HG02870 (cell line): ENCODE measurements around the gene PRKAR1B.

ENCODE experiments used
- ATAC-seq: cut with Tn5 transposase; IDR thresholded peaks from one replicate; pipeline ENCODE4 v1.9.1; 2021; ENCODE audit warnings: mild to moderate bottlenecking, moderate library complexity; ENCODE audit not compliant: unreplicated experiment

The PRKAR1B gene

DNA sequence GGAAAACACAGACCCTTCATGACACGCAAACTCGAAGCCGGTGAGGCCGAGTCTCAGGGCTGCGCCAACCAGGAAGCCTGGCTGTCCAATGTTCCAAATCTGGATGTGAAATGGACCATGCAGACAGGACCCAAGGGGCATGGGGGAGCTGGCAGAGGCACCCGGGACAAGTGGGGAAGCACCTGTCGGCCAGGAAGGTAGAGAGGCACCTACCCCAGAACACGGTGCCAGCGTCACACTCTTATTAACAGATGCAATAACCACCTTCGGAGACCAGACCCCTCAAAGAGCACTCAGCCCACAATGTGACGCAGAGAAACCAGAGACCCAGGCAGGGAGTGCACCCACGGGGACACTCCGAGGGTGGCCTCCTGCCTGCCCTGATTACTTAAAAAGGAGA lies 119.1 kb downstream of the PRKAR1B start:
- no peak for ATAC-seq

DNA sequence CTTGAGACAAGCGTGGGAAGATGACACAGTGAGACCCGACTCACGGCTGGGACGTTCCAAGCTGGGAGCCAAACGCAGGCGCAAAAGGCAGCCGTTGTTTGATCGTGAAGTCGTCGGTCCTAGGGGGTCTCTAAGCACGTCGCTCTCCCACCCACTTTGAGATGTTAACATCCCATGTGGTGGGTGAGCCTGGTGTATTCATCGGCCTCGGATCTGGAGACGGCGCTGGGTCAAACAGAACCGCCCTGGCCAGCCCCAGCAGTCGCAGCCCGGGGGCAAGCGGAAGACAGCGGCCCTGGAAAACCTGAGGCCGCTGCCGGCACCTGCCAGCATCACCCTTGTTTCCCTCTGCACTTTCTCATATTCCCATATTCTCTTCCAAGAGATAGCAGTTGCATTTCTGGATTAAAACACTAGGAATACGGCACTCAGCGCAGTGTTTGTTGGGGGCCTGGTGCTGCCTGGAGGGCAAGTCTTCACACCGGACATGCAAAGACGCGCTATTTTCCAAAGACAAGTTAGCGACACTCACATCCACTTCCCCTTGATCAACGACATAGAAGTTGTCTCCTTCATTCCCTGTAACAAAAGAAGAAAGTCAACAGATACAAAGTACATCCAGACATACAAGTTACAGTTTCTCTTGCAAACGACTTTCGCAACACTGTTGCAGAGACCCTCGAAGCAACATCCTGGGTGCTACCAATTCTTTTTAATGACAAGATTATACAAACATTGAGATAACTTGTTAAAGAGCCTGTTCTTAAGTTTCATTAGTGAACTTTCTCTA lies 121.2 kb downstream of the PRKAR1B start:
- ATAC-seq: no peak

DNA sequence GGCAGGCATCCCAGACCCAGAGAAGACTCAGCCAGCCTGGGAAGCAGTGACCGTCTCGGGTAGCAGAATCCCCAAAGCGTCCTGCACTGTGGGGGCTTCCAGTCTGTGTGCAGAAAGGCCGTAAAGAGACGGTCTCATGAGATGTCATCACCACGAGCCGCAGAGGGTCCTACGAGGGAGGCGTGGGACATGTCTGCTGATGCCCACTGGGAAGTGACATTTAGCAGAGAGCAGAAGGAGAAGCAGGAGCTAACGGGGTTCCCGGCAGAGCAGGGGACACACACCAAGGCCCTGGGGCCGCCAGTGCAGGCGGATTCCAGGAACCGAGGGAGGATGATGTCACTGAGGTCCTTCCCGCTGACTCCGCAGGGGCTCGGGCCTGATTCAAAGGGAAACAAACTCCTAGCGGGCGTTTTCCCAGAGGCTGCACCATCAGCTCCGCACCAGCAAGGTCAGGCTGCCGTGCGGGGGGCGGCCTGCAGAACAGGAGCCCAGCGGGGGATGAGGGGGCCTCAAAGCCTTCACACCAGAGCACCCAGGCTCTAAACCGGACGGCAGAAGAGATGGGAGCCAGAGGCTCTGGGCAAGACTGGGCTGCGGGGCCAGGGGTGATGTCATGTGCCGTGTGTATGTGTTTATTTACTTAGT lies 122.1 kb downstream of the PRKAR1B start:
- ATAC-seq: no peak

DNA sequence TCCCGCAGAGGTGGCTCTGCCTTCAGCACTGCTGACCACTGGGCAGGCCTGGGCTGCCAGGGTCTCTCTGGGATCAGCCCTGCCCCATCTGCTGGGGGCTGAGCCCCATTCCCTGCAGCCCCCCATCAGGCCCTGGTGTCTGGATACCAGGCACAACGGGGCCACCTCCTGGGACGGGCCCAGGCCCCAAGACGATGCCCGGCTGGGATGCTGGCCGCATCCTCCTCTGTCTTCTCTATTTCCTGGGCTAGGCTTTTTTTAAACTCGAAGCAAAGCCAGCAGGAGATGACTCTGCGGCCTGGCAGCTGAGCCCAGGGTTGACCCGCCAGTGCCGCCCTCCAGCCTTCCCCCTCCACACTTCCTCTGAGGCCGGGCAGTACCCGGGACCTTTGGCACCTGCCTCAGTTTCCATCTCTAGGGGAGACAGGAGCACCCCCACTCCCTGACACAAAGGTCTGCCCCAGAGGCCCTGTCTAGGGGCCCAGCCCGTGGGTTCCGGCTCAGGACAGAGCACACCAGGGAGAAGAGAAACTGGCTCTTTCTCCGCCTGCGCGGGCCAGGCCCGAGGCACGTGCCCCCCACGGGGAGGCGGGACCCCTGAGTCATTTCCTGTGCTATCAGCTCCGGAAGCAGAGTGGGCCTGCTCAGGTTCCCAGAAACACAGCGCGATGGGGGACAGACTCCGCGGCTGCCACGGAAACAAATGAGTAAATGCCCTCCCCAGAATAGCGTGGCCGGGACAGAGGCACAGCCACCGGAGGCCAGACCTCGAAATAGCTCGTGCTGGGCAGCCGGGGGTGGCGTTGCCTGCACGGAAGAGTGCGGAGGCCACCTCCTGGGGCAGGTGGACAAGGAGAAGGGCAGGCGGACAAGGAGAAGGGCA lies 122.8 kb downstream of the PRKAR1B start:
- peak; percentile 63 for ATAC-seq

DNA sequence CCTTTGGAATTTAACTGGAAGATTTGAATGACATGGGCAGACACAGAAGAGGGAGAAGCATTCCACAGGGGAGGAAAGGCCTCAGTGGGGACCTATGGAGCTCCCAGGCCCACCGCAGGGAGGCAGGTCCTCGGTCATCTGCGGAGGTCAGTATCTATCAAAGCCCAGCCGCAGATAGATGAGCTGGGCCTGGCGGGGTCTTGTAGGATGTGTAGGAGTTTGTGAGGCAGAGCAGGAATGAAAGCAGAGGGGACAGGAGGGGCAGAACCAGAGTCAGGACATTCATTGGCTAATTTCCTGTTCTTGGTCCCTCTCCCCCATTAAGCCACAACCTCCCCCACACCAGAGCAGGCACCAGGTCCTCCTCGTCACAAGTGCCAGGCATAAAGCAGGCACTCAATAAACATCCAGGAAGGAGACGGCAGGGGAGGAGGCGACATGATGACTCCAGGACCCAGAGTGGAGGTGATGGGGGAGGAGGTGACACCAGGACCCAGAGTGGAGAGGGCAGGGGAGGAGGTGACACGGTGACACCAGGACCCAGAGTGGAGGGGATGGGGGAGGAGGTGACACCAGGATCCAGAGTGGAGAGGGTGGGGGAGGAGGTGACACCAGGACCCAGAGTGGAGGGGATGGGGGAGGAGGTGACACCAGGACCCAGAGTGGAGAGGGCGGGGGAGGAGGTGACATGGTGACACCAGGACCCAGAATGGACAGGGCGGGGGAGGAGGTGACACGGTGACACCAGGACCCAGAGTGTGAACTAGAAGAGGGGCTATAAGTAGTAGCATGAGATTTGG lies 123.7 kb downstream of the PRKAR1B start:
- no peak for ATAC-seq

DNA sequence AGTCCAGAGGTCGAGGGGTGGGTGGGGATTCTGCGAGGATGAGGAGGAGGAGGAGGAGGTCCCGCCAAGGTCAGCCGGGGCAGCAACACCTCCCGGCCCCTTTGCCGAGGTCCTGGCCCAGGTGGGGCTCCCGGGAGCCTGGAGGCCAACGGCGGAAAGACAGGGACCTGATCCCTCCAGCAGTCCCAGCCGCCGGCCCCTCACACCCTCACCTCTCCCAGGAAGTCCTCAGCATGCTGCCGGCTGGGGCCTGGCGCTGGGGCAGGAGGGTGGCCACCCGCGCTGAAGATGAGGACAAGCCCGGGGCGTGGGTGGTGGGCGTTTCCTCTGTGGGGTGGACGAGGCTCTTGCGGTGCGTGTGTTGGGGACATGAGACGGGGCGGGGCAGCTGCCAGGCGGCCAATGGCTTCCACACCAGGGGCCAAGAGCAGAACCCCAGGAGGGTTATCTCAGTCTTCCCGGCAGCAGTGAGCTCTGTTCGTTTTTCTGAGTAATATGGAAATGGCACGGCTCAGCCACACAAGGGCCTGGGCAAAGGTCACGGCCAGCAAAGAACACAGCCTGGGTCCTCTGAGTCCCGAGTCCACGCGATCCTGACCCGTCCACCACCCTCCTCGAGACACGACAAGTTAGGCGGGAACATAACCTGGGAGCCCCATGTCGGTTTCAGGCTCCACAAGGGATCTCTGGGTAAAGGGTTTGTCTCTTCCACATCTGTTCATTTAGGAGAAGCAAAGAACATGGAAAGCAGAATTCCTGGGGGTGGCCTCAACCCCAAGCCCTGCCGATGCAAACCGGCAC lies 124.5 kb downstream of the PRKAR1B start:
- no peak for ATAC-seq

DNA sequence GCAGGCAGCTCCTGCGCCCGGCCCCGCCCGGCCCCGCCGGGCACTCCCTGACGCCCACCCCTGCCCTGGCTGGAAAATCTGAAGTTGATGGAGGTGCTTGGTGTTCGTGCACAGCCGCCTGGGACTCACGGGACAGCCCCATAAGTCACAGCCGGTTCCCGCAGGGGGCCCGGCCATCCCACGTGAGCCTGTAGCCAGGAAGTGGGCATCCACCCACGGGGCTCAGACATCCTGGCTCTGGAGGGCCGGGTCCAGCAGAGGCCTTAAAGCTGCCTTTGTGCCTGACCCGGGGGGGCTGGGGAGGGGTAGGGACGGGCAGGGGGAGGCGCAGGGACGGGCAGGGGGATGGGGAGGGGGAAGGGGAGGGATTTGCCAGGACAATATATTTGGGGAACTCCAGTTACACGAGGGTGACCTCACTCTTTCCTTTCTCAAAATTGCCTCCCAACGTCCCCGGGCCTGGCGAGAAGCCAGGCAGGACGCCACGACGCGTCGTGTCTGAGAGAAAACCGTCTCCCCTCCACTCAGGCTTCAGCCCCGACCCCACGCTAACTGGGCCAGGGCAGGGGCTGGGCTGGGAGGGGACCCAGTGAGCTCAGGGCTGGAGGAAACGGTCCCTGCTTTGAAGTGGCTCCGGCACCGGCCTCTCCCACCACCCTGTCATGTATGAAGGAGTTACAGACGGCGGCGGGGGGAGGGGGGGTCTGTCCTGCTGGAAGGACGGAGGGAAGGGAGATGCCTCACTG lies 125.3 kb downstream of the PRKAR1B start:
- ATAC-seq: peak; percentile 48

DNA sequence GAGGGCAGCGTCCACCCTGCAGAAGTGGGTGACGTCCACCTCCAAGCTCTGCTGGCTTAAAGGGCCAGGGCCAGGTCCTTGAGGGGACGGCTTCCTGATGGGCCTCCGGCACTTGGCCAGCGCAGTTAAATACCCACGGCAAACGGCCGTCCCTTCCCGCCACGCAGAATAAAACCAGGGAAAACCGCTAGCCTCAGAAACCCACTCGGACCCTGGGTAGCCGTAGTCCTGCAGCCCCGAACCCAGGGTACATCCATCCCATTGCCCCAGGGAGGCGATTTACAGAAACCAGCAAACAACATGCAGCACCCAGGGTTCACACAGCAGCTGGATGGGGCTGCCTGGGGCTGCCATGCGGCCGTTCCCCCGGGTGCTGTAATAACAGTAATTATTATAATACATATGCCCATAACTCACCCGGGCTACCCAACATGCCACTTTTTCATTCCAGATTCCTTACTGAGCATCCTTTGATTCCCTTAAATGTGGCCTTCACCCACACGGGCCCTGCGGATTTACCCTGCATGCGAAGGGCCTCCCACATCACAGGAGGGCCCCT lies 126.0 kb downstream of the PRKAR1B start:
- ATAC-seq: peak; percentile 2

DNA sequence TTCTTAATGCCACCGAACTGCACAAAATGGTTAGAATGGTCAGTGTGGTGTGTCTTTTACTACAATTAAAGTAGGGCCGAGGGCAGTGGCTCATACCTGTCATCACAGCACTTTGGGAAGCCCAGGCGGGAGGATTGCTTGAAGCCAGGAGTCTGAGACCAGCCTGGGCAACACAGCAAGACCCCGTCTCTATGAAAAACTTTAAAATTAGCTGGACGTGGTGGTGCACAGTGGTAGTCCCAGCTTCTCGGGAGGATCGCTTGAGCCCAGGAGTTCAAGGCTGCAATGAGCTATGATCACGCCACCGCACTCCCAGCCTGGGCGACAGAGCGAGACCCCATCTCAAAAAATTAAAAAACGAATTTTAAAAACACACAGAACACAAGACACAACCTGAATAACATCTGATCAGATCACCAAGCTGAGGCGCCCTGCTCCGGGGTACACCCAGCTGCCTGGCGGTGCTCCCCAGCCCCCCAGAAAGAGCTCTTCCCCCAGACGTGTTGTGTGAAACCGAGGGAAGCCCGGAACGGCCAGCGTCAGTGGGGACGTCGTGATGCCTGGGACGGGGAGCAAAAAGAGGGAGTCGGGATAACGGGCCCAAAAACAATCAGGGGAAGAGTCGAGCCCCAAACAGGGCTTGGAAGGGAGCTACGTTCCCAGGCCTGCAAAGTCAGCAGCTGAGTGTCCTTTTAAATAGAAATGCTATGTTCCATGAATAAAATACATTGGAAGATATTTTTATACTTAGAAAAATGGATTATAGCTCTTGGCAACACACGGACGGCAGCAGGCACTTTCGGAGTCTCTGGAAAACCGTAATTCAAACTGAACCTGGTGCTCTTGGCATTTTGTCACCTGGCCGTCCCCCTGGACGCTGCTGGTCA lies 126.7 kb downstream of the PRKAR1B start:
- ATAC-seq: no peak

DNA sequence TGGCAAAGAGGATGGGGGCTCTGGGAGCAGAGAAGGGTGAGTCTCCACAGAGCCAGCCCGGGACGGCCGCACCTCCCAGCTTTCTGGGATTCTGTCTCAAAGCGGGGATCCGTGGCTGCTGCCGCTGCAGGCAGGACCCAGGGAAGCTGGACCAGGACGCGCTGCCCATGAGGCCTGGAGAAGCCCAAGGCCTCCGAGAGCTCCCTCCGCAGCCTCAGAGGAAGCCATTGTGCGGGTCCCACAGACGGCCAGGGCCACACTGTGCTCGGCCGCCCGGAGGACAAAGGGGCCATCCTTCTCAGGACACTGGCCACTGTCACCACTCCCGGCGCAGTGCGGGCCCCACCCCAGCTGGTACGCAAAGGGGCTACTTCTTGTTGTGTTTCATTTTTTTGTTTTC lies 128.2 kb downstream of the PRKAR1B start:
- no peak for ATAC-seq

DNA sequence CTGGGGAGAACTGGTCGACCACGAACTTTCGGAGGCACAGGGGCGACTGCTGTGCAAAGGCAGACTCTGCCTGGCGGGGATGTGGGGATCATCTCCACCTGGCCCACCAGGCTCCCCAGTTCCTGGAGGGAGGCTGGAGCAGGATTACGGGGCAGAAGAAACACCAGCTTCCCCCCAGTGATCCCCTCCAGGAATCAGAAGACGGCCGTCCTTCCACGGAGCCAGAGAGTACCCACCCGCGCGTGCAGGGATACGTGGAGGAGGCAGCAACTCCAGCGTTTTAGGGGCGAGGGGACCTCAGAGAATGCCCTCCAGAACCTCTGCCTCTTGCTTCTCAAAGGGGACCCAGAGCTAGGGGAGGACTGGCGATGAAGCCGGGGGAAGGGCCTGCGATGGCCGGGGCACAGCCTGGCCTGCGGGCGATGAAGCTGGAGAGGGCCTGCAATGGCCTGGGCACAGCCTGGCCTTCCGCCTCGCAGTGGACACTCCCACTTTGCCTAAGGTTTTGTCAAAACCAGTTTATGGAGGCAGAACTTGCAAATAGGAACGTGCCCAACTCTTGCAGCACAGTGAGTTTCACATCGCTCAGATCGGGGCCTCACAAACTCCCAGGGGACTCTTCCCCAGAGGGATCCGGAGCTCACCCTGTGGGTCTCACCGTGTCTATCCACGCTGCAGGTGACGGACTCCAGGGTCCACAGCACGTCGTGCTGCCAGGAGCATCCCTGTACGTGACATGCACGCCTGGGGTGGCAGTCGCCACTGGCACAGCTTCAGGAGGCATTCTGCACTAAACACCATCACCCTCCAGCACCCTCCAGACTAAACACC lies 129.5 kb downstream of the PRKAR1B start:
- no peak for ATAC-seq

DNA sequence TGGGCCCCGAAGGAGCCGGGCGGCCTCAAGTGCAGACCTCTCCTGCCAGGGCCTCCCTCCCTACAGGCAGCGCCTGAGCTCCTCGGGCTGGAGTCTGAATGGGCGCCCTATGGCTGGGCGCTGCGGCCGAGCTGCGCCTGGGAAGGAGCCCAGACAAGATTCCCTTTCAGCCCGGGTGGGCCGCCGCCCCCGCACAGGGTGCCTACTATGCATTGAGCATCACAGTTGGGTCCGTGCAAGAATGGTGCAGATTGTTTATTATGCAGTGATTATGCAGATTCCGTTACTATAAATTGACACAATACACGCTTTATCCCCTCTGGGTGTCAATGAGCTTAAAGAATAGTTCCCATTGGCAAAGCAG lies 130.3 kb downstream of the PRKAR1B start:
- ATAC-seq: no peak

DNA sequence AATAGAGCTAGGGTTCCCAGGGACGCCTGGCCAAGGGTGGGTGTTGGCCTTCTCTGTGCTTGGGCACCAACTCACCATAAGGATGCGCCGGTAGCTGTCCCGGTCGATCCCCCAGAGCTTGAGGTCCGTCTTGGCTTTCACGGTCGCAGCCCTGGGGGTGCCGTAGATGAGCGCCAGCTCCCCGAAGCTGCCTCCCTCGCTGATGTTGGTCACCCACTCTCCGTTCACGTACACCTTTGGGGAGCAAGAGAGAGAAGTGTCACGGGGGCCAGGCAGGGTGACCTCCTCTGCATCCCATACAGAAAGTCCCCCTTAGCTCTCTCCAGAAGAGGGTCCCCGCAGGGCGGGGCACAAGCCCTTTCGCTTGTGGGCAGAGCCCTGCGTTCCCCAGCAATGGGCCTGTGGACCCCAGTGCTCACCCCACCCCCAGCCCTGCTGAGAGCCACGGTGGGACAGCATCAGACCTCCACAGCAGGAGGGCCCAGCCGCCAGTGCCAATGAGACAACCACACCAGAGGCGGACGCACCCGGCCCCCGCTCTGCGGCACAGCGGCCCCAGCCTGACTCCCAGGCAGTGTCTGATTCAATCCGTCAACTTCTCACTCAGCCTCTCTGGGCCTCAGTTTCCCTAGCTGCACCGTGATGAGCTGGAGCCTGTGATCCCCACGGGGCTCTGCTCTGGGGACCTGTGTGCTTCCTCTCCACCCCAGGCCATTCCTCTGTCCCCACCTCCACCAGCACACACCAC lies 130.8 kb downstream of the PRKAR1B start:
- no peak for ATAC-seq

DNA sequence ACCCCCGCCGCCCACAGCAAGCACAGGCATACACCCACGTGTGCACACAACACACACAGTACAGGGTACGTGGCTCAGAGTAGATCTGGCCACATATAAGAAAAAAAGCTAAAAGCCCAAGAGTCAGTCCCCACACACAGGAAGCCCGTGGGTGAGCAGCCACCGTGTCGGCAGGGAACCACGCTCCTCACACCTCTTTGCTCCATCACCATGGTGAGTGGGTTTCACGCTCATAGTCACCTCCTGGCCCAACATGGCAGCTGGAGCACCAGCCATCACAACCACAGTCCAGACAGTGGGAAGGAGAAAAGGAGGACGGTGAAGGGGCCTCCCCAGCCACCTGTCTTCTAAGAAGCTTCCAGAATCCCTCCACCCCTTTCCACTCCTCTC lies 131.5 kb downstream of the PRKAR1B start:
- ATAC-seq: no peak

DNA sequence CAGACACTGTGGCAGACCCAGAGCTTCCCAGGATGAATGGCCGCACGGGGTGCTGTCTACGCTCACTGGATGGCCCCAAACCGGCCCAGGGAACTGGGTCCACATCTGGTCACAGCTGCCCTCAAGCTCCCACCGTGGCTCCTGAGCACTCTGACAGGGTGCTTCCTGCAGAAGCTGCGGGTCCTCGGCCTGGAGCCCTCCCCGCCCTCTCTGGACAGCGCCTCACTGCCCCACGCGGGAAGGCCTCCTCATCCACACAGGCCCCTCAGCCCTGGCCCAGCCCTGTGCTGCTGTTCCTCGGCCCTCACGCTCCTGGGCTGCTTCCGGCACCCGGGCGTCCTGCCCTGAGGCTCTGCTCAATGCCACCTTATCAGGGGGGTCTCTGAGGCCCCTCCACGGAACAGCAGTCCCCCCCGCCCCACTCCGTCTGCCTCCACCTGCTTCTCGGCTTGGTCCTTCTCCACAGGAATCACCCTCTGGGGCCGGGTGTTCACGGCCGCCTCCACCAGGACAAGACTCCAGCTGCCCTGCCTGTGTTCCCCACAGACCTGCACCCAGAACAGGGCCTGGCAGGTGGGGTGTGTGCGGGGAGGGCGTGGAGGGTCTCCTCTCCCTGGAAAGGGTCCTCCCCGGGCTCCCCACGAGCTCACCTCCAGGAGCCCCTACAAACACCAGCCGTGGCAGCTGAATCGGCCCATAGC lies 132.0 kb downstream of the PRKAR1B start:
- no peak for ATAC-seq
